Endometrial microvascular endothelial cells (primary cell): ENCODE data around the gene SHB. TPM values are rescaled to one million over a fixed set of nuclear protein-coding genes. Genes with fewer than 3 reads are reported as not detected.

ENCODE experiments used
- in situ Hi-C: cut with HindIII; loops from 2 replicates; pipeline ENCODE4 v1.10.0; 2017; ENCODE audit warnings: low sequenced_read_pairs, low pct_unique_long_range_greater_than_20kb; ENCODE audit errors: inconsistent ontology term
- total RNA-seq: library from RNA; depleted of rRNA; stranded (reverse); fragments of >200 nt; gene quantifications from one replicate; pipeline ENCODE4 v1.2.3, GENCODE V29; 2015; ENCODE audit errors: inconsistent ontology term

Gene SHB
- total RNA-seq, 1 donor from 2014 or later, result 20.5 TPM

GRCh38 chr9:37952731-37953130 is 116.3 kb downstream of the SHB start:
- in situ Hi-C loops, result no loop called here

GRCh38 chr9:37951671-37952449 is 117.2 kb downstream of the SHB start:
- in situ Hi-C loops, result no loop called here

DNA sequence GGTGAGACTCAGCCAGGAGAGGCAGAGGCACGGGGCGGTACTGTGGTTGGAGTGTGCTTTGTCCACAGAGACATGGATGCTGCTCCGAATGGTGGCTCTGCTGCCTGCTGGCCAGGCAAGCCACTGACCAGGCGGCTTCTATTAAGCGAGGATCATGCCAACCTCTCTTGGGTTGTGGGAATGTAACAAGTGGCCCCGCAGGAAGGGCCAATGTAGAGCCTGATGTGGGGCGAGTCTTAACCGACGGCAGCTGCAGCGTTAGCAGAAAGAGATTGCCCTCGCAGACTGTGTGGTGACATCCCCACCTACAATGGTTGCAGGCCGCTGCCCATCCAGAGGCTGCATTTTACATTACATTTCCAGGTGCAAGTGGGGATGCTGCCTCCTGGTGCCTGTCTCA is 118.5 kb downstream of the SHB start:
- in situ Hi-C loops, result no loop called here

GRCh38 chr9:37949576-37949975 is 119.5 kb downstream of the SHB start:
- in situ Hi-C loops, result no loop called here

DNA sequence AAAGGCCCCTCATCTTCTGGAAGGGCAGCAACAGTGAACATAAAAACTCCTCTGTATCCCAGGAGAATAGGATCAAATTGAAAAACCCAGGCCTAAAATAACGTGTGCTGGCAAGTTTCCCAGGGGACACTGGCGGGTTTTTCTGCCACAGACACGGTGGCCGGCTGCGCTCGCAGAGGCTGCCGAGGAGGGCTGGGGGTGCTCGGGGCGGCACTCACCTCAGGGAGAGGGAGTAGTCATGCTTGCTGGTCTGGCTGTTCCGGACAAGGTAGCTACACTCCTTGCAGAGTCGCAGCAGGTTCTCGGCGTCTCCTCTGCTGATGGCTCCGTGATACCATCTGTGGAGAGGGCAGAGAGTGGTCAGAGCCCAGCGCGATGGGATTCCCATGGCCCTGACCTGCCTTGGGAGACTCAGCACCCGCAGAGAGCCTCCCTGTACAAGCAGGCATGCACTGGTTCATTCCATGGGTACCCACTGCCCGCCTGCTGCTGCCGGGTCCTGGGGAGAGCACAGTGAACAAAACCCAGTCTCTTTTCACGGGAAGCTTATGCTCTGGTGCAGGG is 120.5 kb downstream of the SHB start:
- in situ Hi-C loops, result no loop called here

- in situ Hi-C loops, result no loop called here
These were observed 121.0 kb downstream of the SHB start for GRCh38 chr9:37947977-37948376.

- in situ Hi-C loops, result no loop called here
These were observed 121.6 kb downstream of the SHB start for GRCh38 chr9:37947471-37947870.

GRCh38 chr9:37946971-37947370 is 122.1 kb downstream of the SHB start:
- in situ Hi-C loops, result no loop called here

- in situ Hi-C loops, result no loop called here
These were observed 123.0 kb downstream of the SHB start for GRCh38 chr9:37946041-37946440.

- in situ Hi-C loops, result no loop called here
These were observed 124.2 kb downstream of the SHB start for GRCh38 chr9:37944671-37945481.

- in situ Hi-C loops, result no loop called here
These were observed 124.8 kb downstream of the SHB start for GRCh38 chr9:37944266-37944650.

DNA sequence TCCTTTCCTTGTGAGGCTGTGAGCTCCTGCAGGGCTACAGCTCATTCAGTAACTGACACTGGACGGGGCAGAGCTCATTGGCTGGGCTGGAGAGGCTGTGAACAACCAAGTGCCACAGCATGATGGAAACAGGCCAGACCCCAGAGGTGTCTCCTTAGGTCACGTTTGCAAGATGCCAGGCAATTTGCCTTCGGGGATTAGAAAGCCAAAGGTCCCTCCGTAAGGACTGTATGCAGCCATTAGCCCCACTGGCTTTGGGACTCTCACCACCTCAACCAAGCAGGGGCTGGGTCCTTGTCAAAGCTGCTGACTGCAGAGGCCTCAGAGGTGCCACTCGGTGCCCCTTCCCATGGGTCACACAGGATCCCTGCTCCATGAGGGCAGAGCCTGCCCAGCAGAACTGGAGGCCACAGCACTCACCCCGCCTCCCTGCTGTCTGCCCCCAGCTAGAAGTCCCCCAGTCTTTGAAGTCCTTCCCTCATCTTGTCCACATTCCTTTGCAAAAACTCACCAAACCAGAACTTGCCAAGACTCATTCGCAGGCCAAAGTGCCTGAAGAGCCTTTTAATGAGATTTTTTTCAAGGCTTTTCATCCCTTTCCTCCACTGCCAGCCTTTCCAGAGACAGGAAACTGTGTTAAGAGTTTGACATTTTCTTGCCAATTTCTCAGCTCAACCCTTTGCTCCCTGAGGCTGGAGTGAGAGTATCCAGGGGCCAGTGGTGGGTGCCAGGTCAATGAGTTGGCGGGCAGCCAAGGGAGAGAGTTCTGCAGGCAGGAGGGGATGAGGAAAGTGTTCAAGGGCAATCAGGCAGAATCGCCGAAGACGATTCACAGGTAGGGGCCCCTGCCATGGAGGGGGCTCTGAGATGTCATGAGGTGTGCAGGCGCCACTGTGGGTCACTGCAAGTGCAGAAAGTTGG is 125.4 kb downstream of the SHB start:
- in situ Hi-C loops, result no loop called here

DNA sequence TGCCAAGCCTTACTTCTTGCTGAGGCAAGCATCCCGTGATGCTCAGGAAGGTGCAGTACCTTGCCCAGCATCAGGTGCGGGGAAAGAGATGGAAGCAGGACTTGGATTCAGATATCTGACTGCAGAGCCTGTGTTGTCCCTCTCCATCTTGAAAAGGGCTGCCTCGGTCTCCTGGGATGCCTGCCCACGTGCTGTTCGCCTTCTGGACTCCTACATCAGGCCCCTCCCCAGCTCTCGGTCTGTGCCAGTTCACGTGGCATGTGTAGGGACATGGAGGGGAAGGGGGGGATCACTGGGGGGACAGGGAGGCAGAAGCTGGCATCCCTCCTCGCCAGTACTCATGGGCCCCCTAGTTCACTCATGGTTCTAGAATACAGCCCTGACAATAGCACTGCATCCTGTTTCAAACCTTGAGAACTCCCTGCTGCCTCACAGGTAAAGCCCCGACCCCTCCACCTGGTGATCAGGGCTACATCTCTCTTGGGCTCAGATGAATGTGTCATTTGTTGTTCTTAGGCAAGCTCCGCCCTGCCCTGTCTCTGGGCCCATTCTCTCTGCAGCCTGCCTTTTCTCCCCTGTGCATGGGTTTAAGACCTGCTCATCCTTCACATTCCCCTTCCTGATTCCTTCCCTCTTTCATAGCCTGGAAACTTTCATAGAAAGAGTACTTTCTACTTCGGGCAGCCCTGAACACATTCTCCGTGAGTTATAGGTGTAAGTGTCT is 126.2 kb downstream of the SHB start:
- in situ Hi-C loops, result no loop called here

GRCh38 chr9:37941253-37941652 is 127.8 kb downstream of the SHB start:
- in situ Hi-C loops, result no loop called here

DNA sequence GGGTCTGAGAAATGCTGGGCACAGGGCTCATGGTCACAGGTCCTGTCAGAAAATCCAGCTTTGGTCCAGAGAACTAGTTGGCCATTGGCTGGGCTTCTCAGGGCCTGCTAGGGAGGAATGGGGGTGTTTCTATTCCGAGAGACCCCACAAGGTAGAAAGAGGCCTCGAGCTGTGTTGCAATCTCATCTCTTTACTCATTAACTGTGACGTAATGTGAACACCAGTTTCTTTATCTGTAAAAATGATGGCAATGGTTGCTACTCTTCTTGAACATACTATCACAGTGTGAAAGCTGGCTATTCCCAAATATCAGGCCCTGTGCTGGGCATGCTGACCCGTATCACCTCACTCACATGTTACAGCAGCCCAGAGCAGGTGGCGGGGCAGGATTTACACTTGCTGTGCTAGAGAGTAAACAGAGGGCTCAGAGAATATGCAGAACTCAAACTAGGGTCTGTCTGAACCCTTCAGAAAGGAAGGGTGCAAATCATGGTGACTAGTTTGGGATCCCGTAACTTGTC is 129.4 kb downstream of the SHB start:
- in situ Hi-C loops, result no loop called here

DNA sequence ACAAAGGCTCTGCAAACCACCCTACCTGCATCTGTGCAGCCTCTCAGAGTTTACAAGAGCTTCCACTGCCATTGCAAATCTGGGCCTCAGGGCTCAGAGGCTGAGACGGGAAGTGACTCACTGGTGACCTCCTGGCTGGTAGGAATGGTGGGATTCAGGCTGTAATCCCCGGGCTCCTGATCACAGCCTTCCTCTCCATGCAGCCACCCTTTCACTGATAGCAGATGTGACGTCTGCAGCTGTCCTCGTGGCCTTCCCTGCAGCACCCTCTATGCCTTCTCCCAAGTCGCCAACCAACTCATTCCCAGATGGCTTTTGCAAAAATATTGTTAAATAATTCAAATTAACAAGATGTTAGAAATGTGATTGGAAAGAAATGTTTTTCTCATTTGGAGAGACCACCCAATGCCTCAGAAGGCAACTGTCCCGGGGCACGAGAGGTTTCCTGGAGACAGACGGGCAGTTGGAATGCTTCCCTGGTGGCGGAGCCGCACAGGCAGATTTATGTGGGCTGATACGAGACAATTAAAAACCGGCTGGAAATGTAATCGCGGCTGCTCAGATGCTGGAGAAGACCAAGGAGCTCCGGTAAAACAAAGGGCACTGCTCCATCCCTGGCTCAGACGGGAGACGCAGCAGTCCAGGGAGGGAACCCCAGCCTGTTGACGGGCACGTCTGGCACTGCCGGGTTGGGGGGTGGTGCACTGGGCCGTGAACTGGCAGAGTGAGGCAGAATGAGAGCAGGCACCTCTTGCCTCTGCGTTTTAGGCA is 130.7 kb downstream of the SHB start:
- in situ Hi-C loops, result no loop called here

DNA sequence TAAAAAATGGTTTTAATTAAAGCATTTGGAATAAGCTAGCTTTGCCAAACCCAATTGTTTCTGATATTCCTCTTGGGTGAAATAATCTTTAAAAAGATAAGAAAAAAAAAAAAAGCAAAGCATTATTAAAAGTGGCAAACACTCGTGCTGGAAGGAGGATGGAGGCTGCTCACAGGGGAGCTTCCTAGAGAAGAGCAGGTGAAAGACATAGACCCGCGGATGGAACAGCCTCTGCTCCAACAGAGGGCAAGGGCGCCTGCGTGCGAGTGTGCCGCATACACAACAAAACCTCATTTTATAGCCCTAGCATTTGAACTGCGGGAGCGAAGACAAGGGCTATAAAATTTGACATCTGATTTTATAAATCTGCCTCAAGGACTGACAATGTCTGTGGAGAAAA is 131.7 kb downstream of the SHB start:
- in situ Hi-C loops, result no loop called here
